GM19324 (cell line): ENCODE measurements around the gene RNF220.

ENCODE experiments used
- ATAC-seq: cut with Tn5 transposase; IDR thresholded peaks from one replicate; pipeline ENCODE4 v1.9.1; 2021; ENCODE audit warnings: mild to moderate bottlenecking, moderate library complexity; ENCODE audit not compliant: unreplicated experiment, low FRiP score

Gene RNF220

GRCh38 chr1:44645476-44646244, 240.6 kb downstream of the RNF220 start:
- no peak for ATAC-seq

GRCh38 chr1:44646261-44647110, 241.4 kb downstream of the RNF220 start:
- no peak for ATAC-seq

- no peak for ATAC-seq
These were observed 242.8 kb downstream of the RNF220 start for GRCh38 chr1:44647896-44648295.

GRCh38 chr1:44648529-44649250, 243.6 kb downstream of the RNF220 start:
- ATAC-seq = no peak

GRCh38 chr1:44649788-44650158, 244.7 kb downstream of the RNF220 start:
- ATAC-seq = no peak

- no peak for ATAC-seq
These were observed 245.2 kb downstream of the RNF220 start for GRCh38 chr1:44650159-44650831.

GRCh38 chr1:44651069-44651468, 246.0 kb downstream of the RNF220 start:
- no peak for ATAC-seq

GRCh38 chr1:44652445-44653106, 247.5 kb downstream of the RNF220 start:
- no peak for ATAC-seq

- no peak for ATAC-seq
These were observed 248.3 kb downstream of the RNF220 start for GRCh38 chr1:44653107-44653964.

- no peak for ATAC-seq
These were observed 249.6 kb downstream of the RNF220 start for GRCh38 chr1:44654621-44655187.

- ATAC-seq = no peak
These were observed 250.6 kb downstream of the RNF220 start for GRCh38 chr1:44655609-44656008.

GRCh38 chr1:44659566-44659965, 254.5 kb downstream of the RNF220 start:
- no peak for ATAC-seq

- ATAC-seq = no peak
These were observed 255.1 kb downstream of the RNF220 start for GRCh38 chr1:44660176-44660575.

- ATAC-seq = no peak
These were observed 257.0 kb downstream of the RNF220 start for GRCh38 chr1:44661781-44662682.

GRCh38 chr1:44662683-44663030, 257.6 kb downstream of the RNF220 start:
- no peak for ATAC-seq

- ATAC-seq = no peak
These were observed 258.4 kb downstream of the RNF220 start for GRCh38 chr1:44663417-44663816.

- no peak for ATAC-seq
These were observed 259.8 kb downstream of the RNF220 start for GRCh38 chr1:44664730-44665370.
